ENCODE data around the gene AGAP2.

The AGAP2 gene

DNA sequence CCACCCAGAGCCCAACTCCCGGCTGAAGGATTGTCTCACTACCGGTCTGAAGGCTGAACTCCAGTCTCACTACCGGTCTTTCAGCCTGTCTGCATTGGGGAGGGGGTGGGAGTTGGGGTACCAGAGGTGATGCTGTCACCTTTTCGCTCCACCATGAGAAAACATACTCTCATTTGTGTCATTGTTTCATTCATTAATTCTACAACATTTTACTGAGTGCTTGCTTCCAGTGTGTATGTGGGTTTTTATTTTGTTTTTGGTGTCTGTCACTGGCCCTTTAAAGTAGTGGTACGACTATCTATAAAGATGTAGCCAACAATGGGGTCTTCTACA, 14.1 kb upstream of the AGAP2 start:
- DNase-seq: no peak

DNA sequence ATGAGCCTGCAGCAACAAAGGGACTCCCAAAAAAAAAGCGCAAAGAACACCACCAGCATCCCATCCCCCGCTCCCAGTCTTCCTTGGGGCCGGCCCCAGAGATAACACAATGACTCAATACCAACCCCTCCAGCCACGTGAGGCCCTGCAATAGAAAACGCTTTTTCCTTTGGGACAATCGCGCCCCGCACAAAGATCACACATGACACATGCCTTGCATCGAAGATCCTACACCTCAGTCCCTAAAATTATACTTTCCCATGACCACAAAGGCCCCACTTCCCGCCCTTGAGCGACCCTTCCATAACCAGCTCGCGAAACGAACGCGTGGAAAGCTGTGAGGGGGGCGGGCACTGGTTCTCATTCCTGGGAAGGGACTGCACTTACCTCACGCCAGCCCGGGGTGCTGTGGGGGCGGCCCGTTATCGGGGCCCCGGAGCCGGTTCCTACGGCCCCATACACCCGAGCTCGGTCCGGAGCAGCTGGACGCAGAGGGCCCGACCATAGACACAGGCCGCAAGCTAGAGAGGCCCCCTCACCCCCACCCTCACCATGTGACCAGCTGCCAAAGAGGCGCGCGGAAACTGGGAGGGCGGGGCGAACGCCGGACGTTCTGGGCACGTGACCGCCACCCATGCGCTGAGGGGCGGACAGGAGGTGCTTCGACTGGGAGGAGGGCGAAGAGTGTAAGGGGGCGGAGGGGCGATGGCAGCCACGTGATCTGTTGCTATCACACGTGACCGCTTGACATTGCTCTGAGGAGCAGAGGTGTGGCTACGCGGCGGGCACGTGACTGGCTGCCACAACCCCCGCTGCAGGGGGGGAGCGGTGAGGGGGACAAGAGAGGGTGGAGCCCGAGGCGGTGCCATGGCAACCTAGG, 13.5 kb upstream of the AGAP2 start, which contains the start of gene CDK4:
TSS of gene CDK4 (minus strand) at position 523 of the 880 bp plus-strand sequence. CDS start 593 bp downstream, outside the sequence.
- peak; percentile 97 for DNase-seq

DNA sequence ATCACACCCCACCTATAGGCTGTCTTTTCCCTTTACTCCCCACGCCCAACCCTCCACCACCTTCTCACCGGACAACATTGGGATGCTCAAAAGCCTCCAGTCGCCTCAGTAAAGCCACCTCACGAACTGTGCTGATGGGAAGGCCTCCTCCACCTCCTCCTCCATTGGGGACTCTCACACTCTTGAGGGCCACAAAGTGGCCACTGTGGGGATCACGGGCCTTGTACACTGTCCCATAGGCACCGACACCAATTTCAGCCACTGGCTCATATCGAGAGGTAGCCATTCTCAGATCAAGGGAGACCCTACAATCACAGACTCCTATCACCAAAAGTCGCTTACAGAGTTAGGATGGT, 12.9 kb upstream of the AGAP2 start:
- no peak for DNase-seq

DNA sequence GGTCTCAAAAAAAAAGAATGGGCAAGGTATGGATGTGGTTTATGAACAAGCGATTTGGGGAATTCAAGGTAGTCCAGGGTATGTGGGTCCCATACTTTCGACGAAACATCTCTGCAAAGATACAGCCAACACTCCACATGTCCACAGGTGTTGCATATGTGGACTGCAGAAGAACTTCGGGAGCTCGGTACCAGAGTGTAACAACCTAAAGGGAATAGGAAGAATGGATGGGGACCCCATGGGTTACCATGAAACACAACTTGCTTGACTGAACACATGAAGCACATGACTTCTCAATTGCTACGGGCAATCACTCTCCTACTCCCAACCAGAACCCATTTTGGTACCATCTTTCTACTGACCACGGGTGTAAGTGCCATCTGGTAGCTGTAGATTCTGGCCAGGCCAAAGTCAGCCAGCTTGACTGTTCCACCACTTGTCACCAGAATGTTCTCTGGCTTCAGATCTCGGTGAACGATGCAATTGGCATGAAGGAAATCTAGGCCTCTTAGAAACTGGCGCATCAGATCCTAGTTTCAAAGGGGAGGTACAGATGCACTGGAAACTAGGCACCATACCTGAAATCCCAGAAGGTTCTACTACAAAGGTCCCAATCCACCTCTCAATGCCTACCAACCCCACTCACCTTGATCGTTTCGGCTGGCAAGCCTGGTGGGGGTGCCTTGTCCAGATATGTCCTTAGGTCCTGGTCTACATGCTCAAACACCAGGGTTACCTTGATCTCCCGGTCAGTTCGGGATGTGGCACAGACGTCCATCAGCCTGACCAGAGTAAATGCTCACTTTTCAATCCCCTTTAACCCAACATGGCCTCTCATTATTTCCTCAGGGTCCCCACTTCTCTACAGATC, 12.3 kb upstream of the AGAP2 start:
- no peak for DNase-seq

DNA sequence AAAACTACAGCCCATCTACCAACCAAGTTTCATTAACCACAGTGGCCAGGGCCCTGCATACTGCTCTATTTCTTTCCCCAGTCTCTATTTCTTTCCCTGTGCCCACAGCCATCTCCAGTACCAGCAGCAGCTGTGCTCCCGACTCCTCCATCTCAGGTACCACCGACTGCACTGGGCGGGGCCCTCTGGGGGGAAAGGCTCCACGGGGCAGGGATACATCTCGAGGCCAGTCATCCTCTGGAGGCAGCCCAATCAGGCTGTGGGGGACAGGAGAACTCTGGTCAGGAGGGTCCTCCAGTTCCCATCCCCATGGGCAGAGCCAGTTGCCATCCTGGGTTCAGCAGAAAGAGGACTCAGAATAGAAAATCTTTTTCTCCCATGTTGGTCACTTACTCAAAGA, 10.5 kb upstream of the AGAP2 start:
- DNase-seq: no peak

DNA sequence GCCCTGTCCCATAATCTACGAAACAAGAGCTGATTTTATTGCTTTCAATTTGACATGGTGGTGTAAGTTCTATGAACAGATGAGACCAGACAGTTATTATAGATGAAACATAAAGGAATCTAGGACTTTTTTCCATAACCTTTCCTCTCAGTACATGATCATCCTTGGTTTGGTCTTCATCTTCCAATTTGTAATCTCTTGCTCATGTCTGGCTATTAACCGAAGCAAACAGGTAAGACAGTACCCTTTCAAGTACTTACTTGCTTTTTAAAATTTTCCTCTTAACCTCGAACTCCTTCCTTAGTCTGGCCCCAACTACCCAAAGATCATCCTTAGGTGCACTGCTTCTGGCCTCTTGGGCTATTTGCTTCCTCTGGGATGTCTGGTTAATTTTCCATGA, 7.5 kb upstream of the AGAP2 start:
- DNase-seq: no peak

DNA sequence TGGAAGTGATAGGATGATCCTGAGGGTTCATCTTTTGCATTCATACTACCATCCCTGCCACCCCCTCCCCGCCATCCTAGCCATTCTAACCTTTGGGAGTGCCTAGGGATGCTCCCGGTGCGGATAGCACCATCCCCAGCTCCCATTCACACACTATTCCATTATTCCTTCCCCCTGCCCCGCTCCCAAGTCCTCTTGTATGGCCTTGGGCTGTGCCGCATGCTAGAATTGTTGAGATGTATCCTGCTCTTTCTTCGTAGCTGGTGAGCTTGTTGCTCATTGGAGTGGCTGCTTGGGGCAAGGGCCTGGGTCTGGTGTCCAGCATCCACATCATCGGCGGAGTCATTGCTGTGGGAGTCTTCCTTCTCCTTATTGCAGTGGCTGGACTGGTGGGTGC, 6.9 kb upstream of the AGAP2 start:
- DNase-seq: no peak

DNA sequence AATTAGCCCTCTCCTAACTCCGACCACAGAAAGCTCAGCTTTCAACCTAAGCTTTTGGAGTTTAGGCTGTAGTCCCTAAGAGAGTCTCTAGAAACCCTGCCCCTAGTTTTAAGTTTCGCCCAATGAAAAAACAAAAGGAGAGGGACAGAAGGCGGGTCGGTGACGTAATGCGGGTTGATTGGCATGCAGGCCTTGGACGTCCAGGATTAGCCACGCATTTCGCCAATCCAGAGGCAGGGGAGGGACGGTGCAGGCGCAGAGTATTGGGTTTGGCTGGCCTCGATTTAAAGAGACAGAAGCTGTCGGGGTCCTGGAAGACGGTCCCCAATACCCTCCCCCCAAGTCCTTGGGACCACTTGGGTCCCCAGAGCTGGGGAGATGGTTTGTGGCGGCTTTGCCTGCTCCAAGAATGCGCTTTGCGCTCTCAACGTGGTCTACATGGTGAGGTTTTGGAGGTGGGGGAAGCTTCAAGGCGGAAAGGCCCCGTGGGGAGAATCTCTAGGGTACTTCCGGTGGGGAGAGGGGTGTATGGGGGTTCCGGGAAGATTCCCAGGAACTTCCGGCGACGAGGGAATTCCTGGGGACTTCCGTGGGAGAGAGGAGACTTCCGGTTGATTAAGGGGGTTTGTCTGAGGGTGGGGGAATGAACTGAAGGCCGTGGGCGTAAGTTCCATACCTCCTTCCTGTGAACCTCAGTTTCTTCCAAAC, 6.4 kb upstream of the AGAP2 start, which contains the start of gene TSPAN31:
TSS of gene TSPAN31 (plus strand) at position 263 of the 708 bp plus-strand sequence. CDS start at position 379, 116 bp downstream.
- peak; percentile 91 for DNase-seq

DNA sequence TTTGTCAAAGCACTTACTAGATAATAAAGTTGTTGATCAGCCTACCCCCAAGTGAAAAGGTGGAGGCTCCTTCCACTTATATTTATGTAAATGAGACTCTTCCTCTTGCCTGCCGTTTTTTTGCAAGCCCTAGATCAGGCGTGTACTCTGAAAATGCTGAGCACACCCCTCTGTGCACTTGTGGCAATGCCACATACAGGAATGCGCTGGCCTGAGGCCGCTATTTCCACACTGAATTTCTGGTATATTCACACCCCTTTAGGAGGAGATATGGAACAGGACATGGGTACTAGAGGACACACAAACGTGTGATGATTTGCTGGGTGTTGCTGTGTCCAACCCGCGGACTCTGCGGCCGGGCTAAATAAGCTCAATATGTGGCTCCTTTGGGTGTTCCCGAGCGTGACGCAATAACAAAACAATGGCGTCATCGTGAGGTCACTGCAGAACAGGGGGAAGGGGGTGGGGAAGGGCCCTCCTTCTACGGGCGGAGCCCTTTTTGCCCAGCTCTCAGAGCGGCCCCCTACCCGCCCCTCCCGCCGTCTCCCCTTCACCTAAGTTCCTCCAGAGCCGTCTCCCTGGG, 5.7 kb upstream of the AGAP2 start:
- DNase-seq: peak; percentile 66

DNA sequence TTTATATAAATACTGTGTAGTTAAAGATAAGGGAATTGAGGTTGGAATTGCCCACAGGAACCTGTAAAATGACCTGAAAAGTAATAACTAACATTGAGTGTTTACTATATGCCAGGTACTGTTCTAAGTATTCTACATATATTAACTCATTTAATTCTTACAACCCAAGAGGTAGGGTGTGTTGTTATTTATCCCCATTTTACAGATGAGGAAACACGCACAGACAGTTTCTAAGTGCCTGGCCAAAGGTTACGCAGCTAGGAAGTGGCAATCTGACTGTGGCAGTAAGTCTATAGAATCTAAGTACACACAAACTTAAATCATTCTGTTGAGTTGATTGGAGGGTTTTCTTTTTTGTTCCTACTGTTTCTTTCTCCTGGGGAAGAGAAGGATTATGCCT, 5.2 kb upstream of the AGAP2 start:
- no peak for DNase-seq

DNA sequence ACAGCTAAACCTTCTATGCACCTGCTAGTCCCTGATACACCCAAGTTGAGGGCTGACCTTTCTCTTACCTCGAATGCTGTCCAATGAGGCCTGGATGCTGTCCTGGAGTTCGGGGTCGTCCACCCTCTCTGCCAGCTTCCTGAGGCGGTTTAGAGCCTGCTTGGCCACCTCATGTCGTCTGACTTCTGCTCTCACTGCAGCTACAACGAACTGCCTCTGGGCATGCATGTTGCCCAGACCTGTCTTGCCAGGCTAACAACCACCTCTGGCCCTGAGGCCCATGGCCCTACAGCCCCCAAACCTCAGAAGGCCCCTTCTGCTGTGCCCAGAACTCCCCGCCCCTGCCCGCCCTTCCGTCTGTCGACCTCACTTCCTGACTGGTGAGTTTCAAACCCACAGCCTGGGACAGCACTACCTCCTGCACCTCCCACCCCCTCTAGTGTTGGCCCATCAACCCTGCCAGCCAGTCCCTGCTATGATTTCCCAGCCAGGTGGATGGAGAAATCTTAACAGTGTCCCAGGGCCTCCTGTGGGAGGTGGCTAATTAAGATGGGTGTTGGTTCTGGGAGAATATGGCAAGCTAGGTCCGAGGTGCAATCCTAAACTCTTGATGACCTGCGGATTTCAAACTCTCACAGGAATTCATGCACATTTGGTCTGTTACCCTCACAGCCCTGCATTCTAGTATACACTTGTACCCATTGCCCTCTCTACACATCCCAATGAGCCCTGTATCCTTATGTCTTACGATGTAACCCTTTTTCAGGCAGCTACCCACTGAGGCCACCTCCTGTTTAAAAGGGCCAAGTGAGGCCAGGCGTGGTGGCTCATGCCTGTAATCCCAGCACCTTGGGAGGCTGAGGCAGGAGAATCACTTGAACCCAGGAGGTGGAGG, 3.5 kb upstream of the AGAP2 start:
- no peak for DNase-seq

DNA sequence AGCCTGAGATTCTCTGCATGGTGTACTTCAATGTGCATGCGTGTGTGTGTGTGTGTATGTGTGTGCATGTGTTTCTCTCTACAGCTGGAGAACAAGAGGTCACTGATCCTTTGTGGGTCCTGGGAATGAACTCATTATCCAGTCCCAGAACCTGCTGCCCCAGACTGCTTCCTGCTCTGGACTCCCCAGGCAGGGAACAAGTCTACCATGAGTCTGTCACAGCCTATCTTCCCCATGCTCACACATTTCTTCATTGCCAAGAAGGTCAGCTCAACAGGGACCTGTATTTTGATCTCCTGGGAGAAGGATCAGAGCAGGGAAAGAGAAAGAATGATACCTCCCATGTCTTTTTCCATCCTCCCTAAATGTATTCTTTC, 2.9 kb upstream of the AGAP2 start:
- no peak for DNase-seq

DNA sequence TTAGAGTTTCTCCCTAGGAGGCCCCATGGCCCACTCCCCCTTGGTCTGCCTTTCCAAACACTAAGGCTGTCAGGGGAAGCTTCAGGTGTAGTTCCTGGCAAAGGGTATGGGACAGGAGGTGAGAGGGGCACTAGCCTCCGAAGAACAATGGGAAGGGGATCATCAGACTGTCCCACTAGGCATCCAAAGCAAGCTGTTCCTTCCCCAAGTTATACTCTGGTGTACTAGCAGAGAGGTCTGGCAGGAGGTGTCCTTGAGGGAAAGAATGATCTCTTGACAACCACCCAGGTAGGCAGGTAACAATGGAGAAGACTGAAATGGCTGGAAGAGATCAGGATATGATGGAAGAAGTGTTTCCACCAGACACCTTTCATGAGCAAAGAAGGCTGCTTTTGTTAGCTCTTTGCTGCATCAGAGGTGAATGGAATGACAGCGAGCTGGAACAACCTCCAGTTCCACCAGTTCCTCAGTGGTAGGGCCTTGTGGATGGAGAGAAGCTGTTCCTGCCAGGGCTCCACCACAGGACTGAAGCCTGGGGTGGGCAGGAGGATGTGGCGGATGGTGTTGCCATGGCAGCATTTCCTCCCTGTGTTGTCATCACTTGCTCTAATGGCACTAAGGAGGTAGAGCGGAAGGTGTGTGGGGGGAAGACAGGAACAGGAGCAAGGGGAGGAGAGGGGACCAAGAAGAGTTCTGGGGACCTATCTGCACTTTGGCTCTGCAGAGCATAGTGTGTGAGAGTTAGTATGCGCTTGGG, 2.3 kb upstream of the AGAP2 start:
- no peak for DNase-seq

DNA sequence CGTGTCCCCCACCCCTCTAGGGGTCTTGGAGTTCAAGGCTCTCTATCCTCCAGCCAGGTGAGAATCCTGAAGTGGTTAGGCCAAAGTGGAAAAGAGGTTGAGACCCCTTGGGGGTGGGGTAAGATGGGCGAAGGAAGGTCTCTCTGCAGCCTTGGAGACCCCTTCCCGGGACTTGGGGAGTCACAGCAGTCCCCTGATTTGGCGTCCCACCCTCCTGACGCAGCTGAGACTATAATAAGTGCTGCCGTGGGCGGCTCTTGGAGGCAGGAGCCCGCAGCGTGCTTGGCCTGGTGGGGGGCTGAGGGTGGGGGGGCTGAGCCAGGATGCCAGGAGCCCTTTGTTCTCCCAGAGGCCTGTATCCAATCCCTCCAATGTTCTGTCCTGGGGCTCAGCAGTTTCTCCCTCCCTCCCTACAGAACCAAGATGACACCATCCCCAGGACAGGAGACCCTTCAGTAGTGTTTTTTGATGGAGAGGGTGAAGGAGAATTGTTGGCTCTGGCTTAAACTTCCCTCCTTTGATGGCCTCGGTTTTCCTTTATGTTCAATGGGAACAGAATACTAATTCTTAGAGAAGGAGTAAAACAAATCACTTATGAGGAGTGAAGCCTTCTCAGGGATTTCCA, 1.5 kb upstream of the AGAP2 start:
- DNase-seq: no peak

DNA sequence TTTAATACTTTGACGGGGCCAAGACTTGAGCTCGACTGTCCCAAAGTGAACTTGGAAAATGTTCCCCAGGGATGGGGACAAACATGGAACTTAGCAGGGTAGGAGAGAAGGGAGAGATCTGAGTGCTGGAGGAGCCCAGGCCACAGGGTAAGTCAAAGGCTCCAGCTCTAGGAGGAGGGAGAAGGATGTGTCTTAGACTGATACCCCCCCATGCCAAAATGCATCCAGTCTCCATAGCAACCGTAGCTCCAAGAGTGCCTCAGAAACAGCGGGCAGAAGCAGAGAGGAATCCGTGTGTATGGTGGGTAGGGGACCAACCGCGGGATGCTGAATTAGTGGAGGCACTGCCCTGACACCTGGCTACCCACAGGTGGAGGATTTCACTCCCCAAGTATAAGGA, 845 bp upstream of the AGAP2 start:
- DNase-seq: no peak

DNA sequence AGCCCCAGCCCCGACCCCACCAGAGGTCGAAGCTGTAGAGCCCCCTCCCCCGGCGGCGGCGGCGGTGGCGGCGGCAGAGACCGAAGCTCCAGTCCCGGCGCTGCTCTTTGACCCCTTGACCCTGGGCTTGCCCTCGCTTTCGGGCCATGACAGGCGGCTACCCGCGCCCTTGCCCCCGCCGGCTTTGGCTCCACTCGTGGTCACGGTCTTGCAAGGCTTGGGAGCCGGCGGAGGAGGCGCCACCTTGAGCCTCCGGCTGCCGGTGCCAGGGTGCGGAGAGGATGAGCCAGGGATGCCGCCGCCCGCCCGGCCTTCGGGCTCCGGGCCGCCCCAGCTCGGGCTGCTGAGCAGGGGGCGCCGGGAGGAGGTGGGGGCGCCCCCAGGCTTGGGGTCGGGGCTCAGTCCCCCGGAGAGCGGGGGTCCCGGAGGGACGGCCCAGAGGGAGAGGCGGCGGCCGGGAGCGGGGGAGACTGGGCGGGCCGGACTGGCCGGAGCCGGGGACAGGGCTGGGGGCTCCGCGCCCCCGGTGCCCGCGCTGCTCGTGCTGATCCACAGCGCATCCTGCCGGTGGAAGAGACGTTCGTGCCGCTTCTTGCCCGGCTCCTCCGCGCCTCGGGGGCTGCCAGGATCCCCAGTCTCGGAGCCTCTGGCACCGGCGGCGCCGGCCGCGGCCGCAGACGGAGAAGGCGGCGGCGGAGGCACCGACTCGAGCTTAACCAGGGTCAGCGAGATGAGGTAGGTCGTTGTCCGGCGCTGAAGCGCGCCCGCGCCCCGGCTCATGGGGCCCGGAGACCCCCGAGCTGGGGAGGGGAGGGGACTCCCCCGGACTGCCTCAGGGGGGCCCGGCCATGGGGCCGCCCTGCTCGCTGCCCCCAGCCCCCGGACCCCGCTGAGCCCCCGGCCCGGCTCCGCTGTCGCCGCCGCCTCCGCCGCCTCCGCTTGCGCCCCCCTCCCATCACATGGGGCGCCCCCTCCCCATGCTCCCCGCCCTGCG, 778 bp downstream of the AGAP2 start:
- no peak for DNase-seq

DNA sequence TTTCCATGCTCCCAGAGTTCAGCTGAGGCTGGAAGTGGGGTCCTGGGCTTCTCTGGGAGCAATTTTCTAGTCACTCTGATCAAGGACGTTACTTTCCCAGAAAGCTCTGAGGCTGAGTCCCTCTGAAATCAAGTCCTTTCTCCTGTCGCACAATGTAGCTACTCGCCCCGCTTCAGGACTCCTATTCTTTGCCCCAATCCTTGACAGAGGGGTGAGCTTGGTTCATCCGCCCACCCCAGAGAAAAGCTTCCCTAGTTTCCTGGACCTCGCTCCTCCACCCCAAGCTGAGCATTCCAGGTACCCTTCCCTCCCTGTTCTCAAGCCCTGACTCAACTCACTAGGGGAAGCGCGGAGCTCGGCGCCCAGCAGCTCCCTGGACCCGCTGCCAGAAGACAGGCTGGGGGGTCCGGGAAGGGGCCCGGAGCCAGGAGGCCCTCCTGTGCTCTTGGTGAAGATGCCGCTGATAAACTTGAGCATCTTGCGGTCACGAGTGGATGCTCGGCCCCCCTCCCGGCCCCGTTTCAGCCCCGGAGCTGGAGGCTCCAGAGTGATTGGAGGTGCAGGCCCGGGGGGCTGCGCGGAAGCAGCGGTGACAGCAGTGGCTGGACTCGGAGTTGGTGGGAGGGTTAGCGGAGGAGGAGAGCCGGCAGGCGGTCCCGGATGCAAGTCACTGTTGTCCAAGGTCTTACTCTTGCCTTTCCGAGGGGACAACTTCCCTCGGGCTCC, 1.6 kb downstream of the AGAP2 start:
- no peak for DNase-seq

DNA sequence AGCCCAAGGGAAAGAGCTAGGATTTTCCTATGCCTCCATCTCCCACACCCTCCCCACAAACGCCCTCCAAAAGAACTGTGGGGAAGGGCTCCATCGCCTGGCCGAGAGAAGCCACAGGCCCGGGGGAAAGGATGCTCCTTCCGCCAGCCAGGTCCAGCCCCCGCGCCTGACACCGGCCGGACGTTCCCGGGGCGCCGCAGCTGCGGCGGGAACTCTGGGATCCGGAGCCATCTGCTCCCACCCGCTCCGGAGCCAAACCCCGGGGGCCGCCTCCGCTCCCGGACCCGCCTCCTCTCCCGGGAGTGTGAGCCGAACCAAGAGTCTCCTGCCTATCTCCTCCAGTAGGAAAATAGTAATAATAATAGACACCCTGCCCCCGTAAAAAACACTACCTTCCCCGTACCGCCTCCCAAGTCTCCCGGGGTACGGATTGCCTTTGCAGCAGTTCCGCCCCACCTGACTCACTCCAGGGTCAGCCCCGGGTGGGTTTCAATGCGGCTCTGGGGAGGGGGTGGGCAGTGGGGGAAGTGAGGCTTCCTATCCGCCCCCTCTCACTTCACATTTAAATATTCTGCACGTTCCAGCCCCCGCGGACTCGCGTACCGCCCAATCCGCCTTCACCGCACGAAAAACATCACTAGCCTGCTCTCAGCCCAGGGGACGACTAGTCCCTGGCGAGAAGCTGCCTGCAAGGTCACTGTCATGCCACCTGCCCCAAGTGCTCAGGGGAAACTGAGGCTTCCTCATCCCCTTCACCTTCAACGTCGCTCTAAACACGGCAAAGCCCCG, 2.4 kb downstream of the AGAP2 start:
- DNase-seq: no peak

Measured in NCI-H1092 (cell line).